Activated T-cell treated with anti-CD3 and anti-CD28 coated beads, Interleukin-2, amount 50 U/mL, for 72 hours (primary cell): ENCODE measurements around the gene LIPC. TPM values are rescaled to one million over a fixed set of nuclear protein-coding genes. Genes with fewer than 3 reads are reported as not detected.

Experiments used
- ATAC-seq, 2 donors: fragments of 150-1000 bp; cut with Tn5 transposase; replicated peaks in 1 of 2; 2 replicates each; pipeline ENCODE4 v1.10.0; 2021; ENCODE audit warnings: moderate library complexity in 2 of 2, mild to moderate bottlenecking in 1 of 2
- DNase-seq, 2 donors: peaks; one replicate each; pipeline ENCODE4 v3.0.0; 2021 to 2022; ENCODE audit warnings: mixed read lengths in 1 of 2
- H3K27ac Mint-ChIP-seq: one replicate; pipeline ENCODE4 v1.8.0; 2022; ENCODE audit warnings: mild to moderate bottlenecking, moderate library complexity, mixed read lengths
- H3K27me3 Mint-ChIP-seq: one replicate; pipeline ENCODE4 v1.8.0; 2022; ENCODE audit warnings: low read depth, mixed read lengths
- H3K36me3 Mint-ChIP-seq, 2 donors: one replicate each; pipeline ENCODE4 v1.8.0; 2022; ENCODE audit warnings: mixed read lengths in 2 of 2, mild to moderate bottlenecking in 1 of 2; ENCODE audit not compliant: insufficient read depth in 2 of 2
- H3K4me1 Mint-ChIP-seq: one replicate; pipeline ENCODE4 v1.8.0; 2022; ENCODE audit warnings: low read depth, mixed read lengths
- H3K4me3 Mint-ChIP-seq, 2 donors: one replicate each; pipeline ENCODE4 v1.8.0; 2022; ENCODE audit warnings: mild to moderate bottlenecking in 2 of 2, mixed read lengths in 2 of 2, moderate library complexity in 2 of 2
- H3K9me3 Mint-ChIP-seq, 2 donors: one replicate each; pipeline ENCODE4 v1.8.0; 2022; ENCODE audit warnings: mixed read lengths in 2 of 2
- total RNA-seq, 2 donors: library from RNA; stranded (reverse); gene quantifications; one replicate each; pipeline ENCODE4 v1.2.3, GENCODE V29; 2022

LIPC gene
- total RNA-seq, 2 donors from 2014 or later, result 0.93 to 2.2 TPM

DNA sequence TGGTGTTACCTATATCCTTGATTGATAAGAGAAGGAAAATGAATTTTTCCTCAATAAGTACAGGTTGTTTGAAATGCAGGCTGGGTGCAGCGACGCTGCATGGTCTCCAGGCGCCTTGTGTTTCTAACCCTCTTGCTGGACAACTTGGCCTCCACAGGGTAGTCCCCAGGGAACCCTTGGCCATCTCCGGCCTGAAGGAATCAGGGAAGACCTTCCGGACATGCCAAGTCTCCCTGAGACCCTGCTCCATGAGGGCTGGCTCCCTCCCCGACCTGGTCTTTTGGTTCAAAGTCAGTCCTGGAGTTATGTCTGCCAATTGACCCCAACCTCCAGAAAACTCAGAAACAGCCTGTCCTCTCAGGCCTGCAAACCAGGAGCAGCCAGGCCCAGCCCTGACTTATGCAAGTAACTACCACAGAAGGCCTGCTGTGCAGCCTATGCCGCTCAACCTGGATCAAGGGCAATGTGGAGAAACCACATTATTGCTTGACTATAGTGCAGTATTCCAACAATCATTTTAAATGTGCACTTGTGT lies 98.3 kb downstream of the LIPC start:
- H3K4me3 Mint-ChIP-seq, result no peak overlapping the region
- no peak for ATAC-seq
- no peaks in the 10 kb centered on the region for H3K36me3 Mint-ChIP-seq
- no peak for DNase-seq
- no peaks in the 10 kb centered on the region for H3K4me1 Mint-ChIP-seq
- no peak overlapping the region for H3K27ac Mint-ChIP-seq
- H3K9me3 Mint-ChIP-seq, result no peaks in the 10 kb centered on the region
- no peaks in the 10 kb centered on the region for H3K27me3 Mint-ChIP-seq

DNA sequence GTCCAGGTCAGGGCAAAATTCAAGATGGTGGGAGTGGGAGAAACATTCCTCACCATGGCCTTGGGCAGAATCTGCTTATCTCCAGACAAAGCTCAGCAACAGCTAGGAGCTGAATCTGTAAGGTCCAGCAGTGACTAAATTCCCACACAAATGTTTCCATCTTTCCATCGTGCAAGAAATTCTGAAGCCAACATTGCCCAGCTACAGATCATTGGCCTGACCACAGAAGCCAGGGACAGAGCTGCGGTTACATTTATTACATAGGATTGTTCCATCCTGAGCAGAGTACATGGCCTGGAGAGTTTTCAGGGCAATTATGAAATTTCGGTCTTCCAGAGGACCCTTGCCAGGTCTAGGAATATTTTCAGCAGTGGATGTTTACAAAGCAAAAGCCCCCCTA lies 100.3 kb downstream of the LIPC start:
- no peak for ATAC-seq
- Mint-ChIP-seq H3K36me3 (no peaks in the 10 kb centered on the region), H3K27me3 (no peaks in the 10 kb centered on the region), H3K27ac (no peak overlapping the region), H3K9me3 (no peaks in the 10 kb centered on the region), H3K4me3 (no peak overlapping the region), H3K4me1 (no peaks in the 10 kb centered on the region)
- no peak for DNase-seq

DNA sequence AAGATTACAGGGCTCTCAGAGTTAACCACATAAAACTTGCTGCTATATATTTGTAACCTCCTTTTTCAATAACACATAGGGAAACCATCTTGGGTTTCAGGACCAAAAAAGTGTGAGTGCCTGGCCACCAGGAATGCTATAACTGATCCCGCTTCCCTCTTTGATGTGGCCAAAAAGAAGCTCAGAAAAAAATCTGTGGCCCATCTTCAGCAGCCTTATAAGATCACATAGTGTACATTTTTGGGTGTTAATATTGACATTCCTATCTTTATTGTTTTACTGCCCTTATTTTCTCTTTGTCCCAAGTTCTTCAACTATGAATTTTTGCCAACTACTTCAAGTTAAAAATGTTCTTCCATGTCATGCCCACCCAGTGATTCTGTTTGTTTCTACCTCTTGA lies 102.8 kb downstream of the LIPC start:
- H3K9me3 Mint-ChIP-seq, result no peaks in the 10 kb centered on the region
- no peaks in the 10 kb centered on the region for H3K27me3 Mint-ChIP-seq
- H3K36me3 Mint-ChIP-seq, result no peaks in the 10 kb centered on the region
- H3K4me1 Mint-ChIP-seq, result no peaks in the 10 kb centered on the region
- DNase-seq (no peak), ATAC-seq (no peak)
- no peak overlapping the region for H3K27ac Mint-ChIP-seq
- no peak overlapping the region for H3K4me3 Mint-ChIP-seq

DNA sequence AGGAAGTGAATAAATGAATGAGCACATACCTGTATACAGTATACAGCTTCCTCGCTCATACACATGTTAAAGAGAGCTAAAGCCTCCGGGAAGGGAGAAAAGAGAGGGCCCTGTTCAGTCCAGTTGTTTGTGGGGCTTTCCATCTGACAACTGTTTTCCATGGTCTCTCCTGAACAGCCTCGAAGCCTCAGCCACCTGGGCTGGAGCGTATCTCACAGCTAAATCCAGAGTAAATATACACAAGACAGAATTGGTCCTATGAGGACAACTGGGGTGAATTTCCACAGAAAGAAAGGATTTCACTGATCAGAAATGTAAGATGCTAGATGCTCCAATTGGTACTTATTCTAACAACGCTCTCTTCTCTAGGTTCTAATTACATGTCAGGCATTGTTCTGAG lies 103.5 kb downstream of the LIPC start:
- no peaks in the 10 kb centered on the region for H3K4me1 Mint-ChIP-seq
- no peaks in the 10 kb centered on the region for H3K27me3 Mint-ChIP-seq
- no peak overlapping the region for H3K4me3 Mint-ChIP-seq
- no peaks in the 10 kb centered on the region for H3K36me3 Mint-ChIP-seq
- DNase-seq (no peak), ATAC-seq (no peak)
- no peaks in the 10 kb centered on the region for H3K9me3 Mint-ChIP-seq
- no peak overlapping the region for H3K27ac Mint-ChIP-seq

DNA sequence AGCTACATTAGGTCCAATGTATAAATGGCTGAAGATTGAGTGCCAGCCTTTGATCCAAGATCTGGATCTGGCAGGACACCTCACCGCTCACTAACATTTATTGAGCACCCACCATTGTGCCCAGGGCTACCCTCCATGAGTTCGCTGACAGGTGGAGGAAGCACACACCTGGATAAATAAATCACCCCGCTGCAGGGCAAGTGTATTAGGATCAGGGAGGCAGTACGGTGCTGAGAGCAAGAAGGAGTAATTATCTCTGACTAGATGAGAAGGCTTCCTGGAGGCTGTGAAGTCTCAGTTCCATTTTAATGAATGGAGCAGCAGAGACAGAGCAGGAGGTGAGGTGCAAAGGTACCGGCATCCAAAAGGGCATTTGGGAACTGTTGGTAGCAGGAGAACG lies 104.1 kb downstream of the LIPC start:
- Mint-ChIP-seq H3K4me1 (no peaks in the 10 kb centered on the region), H3K36me3 (no peaks in the 10 kb centered on the region), H3K27me3 (no peaks in the 10 kb centered on the region), H3K4me3 (no peak overlapping the region), H3K27ac (no peak overlapping the region), H3K9me3 (no peaks in the 10 kb centered on the region)
- no peak for DNase-seq
- ATAC-seq, result no peak

DNA sequence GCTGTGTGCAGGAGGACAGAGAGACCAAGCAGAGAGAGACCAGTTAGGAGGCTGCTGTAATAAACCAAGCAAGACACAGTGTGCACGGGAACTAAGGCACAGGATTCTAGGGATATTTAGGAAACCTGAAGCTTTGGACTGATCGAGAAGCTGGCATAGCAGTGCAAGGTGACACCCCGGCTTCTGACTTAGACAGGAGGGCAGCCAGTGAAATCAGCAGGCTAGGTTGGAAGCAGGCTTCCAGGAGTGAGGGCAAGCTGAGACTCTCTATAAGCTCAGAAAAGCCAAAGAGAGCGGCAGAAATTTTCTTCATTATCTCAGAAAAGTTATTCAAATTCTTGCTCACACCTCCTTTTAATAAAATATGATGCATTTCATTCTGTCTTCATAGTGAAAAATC lies 104.6 kb downstream of the LIPC start:
- no peak for DNase-seq
- Mint-ChIP-seq H3K4me3 (no peak overlapping the region), H3K4me1 (no peaks in the 10 kb centered on the region), H3K27ac (no peak overlapping the region), H3K27me3 (no peaks in the 10 kb centered on the region), H3K36me3 (no peaks in the 10 kb centered on the region), H3K9me3 (no peaks in the 10 kb centered on the region)
- ATAC-seq, result no peak

DNA sequence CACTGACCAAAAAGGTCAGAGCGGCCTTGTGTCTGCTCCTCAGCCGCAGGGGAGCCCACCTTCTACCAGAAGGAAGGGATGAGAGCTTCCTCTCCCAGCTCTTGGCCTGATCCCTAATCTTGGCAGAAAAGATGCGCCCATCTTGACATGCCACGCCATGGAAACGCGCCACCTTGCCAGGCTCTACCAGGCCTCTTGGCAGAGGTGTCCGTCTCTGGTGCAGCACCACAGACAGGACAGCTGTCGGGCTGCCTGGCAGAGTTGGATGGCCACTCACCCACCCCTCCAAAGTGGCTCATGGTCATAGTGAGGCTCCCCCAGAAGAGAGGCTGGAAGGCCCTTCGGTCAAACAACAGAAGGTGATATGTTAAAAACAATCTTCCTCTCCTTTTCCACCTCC lies 105.2 kb downstream of the LIPC start:
- no peaks in the 10 kb centered on the region for H3K27me3 Mint-ChIP-seq
- H3K4me3 Mint-ChIP-seq, result no peak overlapping the region
- DNase-seq, result no peak
- H3K4me1 Mint-ChIP-seq, result no peaks in the 10 kb centered on the region
- no peak for ATAC-seq
- no peaks in the 10 kb centered on the region for H3K36me3 Mint-ChIP-seq
- no peak overlapping the region for H3K27ac Mint-ChIP-seq
- no peaks in the 10 kb centered on the region for H3K9me3 Mint-ChIP-seq

DNA sequence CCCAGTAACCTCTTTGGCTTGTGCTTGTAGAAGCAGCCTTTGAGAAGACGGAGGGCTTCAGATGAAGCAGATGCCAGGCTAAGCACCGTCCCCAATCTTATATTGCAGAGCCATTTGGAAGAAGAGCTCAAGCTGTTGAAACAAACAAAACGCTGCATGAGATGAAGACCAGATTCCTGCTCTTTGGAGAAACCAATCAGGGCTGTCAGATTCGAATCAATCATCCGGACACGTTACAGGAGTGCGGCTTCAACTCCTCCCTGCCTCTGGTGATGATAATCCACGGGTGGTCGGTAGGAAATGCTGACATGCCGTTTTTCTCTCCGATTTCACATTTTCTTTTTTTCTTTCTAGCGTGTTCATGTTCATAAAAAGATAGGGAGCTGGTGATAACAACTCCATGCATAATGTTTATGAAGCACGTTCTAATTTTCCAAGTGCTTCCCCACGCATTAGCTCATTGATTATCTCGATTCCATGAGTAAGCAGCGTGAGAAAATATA lies 106.5 kb downstream of the LIPC start:
- Mint-ChIP-seq H3K4me1 (no peaks in the 10 kb centered on the region), H3K27me3 (no peaks in the 10 kb centered on the region)
- ATAC-seq, result no peak

DNA sequence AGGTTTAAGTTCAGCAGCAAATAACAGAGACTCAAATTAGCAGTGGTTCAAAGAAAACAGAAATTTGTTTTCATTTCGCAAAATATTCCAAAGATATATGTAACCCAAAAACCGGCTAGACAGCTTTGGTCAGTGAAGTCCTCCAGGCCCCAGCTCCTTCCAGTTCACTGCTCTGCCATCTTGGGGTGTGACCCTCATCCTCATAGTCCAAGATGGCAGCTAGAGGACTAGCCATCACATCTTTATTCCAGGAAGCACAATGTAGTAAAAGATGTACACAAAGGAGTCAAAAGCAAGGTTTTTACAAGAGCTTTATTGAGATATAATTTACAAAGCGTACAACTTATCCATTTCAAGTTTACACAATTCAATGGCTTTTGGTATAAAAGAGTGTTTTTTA lies 107.1 kb downstream of the LIPC start:
- H3K27me3 Mint-ChIP-seq, result no peaks in the 10 kb centered on the region
- no peaks in the 10 kb centered on the region for H3K9me3 Mint-ChIP-seq
- no peak overlapping the region for H3K27ac Mint-ChIP-seq
- no peak overlapping the region for H3K4me3 Mint-ChIP-seq
- no peaks in the 10 kb centered on the region for H3K4me1 Mint-ChIP-seq
- H3K36me3 Mint-ChIP-seq, result no peaks in the 10 kb centered on the region
- DNase-seq (no peak), ATAC-seq (no peak)

More for the DNA sequence above, 106.5 kb downstream of the LIPC start:
- Mint-ChIP-seq H3K27ac (no peak overlapping the region), H3K9me3 (no peaks in the 10 kb centered on the region), H3K4me3 (no peak overlapping the region), H3K36me3 (no peaks in the 10 kb centered on the region)
- DNase-seq, result no peak

DNA sequence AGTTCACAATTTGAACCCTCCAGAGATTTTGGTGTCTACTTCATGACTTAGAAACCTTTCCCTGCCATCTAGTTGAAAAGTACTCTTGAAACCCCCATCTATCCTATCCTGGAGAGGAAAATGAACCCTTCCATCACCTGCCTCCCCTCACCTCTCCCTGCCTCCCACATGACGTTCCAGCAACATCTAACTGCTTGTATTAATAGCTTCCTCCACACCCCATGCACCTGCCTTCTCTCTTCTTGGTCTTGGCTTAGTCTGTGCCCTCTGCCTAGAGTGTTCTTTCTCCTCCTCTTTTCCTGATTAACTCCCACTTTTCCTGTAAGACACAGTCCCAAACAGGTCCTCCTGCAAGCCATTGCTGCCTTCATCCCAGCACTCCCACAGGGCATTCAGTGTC lies 107.8 kb downstream of the LIPC start:
- Mint-ChIP-seq H3K4me3 (no peak overlapping the region), H3K9me3 (no peaks in the 10 kb centered on the region), H3K27ac (no peak overlapping the region), H3K36me3 (no peaks in the 10 kb centered on the region), H3K27me3 (no peaks in the 10 kb centered on the region), H3K4me1 (peaks cover 2% of the 10 kb centered on the region)
- no peak for ATAC-seq
- no peak for DNase-seq

DNA sequence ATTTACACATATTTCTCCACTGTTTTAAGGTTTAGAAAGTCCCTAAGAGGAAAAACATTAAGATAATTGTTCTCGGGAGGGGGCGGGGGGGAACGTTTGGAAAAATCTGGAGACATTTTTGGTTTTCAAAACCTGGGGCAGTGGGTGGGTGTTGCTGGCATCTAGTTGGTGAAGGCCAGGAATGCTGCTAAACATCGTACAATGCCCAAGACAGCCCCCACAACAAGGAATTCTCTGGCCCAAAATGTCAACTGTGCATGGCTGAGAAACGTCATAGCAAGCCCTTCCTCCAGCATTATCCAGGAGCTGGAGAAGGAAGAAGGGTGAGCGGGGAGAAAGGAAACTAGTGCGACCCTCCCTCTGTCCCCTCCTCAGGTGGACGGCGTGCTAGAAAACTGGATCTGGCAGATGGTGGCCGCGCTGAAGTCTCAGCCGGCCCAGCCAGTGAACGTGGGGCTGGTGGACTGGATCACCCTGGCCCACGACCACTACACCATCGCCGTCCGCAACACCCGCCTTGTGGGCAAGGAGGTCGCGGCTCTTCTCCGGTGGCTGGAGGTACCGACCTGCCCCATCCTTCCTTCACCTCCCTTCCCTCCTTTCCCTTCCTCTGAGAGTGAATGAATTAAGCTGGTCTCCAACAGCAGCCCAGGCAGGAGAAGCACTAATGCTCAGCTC lies 109.8 kb downstream of the LIPC start:
- no peaks in the 10 kb centered on the region for H3K27me3 Mint-ChIP-seq
- H3K27ac Mint-ChIP-seq, result no peak overlapping the region
- ATAC-seq (no peak), DNase-seq (no peak)
- no peak overlapping the region for H3K4me3 Mint-ChIP-seq
- H3K9me3 Mint-ChIP-seq, result no peaks in the 10 kb centered on the region
- peaks cover 22% of the 10 kb centered on the region for H3K4me1 Mint-ChIP-seq
- no peaks in the 10 kb centered on the region for H3K36me3 Mint-ChIP-seq

DNA sequence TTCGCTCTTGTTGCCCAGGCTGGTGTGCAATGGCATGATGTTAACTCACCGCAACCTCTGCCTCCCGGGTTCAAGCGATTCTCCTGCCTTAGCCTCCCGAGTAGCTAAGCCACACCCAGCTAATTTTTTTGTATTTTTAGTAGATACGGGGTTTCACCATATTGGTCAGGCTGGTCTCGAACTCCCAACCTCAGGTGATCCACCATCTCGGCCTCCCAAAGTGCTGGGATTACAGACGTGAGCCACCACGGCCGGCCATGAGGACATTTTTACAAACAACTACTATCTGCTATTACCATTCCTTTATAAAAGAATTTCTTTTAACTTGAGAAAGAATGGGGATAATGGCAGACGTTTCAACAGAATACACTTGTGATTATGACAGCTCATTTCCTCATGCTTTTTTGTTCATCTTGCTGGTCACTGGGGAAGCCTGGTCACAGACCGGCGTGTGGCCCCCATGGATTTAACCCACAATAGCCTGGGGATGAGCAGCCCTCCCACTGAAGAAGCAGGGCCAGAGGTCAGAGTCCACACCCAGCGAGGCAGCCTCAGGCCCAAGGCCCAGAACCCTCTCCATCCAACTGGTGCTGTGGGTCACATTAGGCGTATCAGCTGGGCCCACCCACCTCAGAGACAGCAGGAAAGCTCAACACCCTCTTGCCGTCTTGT lies 112.0 kb downstream of the LIPC start:
- Mint-ChIP-seq H3K27me3 (no peaks in the 10 kb centered on the region), H3K36me3 (no peaks in the 10 kb centered on the region), H3K9me3 (no peaks in the 10 kb centered on the region), H3K4me1 (peaks cover 28% of the 10 kb centered on the region), H3K27ac (no peak overlapping the region), H3K4me3 (no peak overlapping the region)
- DNase-seq (no peak), ATAC-seq (no peak)

DNA sequence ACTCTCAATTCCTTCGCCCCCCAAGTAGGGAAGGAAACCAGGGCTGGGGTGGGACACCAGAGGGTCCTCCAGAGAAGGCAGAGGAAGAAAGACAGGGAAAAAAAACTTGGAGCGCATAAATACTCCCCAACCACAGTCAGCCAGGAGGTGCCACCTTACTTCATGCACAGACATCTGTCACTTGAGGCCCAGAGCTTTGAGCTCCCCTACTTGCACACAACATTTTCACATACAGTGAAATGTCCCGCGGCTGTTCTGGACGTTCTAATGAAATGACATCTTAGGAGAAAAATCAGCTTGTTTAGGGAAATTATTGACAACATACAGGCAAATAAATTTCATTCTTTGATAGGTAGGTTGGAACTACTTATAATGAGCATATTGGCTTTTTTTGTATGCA lies 113.0 kb downstream of the LIPC start:
- DNase-seq, result no peak
- Mint-ChIP-seq H3K4me3 (no peak overlapping the region), H3K27ac (peak overlapping the region; percentile 41)

More for the DNA sequence above, 113.0 kb downstream of the LIPC start:
- Mint-ChIP-seq H3K9me3 (no peaks in the 10 kb centered on the region), H3K4me1 (peaks cover 28% of the 10 kb centered on the region), H3K27me3 (no peaks in the 10 kb centered on the region), H3K36me3 (no peaks in the 10 kb centered on the region)
- no peak for ATAC-seq
